Brain microvascular endothelial cell (primary cell): ENCODE measurements around the gene ENKD1.
A peak's percentile ranks its signal among the peaks of the same experiment; 100 is the strongest.

Experiments
- DNase-seq: peaks from one replicate; pipeline ENCODE4 v3.0.0-alpha.2; 2020
- H3K27ac ChIP-seq: fragments of 250-450 bp; sonication (Bioruptor Pico); 2 replicates; pipeline ENCODE4 v1.5.1; 2020; ENCODE audit warnings: mild to moderate bottlenecking, moderate library complexity
- H3K27me3 ChIP-seq: fragments of 250-450 bp; sonication (Bioruptor Pico); replicated peaks from 2 replicates; pipeline ENCODE4 v1.5.1; 2020; ENCODE audit warnings: mild to moderate bottlenecking
- H3K36me3 ChIP-seq: fragments of 250-450 bp; sonication (Bioruptor Pico); replicated peaks from 2 replicates; pipeline ENCODE4 v1.5.1; 2020; ENCODE audit warnings: mild to moderate bottlenecking
- H3K4me3 ChIP-seq: 2 replicates; pipeline ENCODE4 v1.5.1; 2011; ENCODE audit warnings: low read depth, mild to moderate bottlenecking, control low read depth, low read length, moderate library complexity
- CTCF ChIP-seq: IDR thresholded peaks from 2 replicates; pipeline ENCODE4 v1.5.1; 2011; ENCODE audit warnings: low read depth, mild to moderate bottlenecking, moderate library complexity, low read length, control low read depth, inconsistent platforms; ENCODE audit errors: missing control alignments
- in situ Hi-C: cut with HindIII; loops from 2 replicates; pipeline ENCODE4 v1.10.0; 2017; ENCODE audit warnings: low sequenced_read_pairs, low pct_ligation_motif_present

ENKD1 gene

DNA sequence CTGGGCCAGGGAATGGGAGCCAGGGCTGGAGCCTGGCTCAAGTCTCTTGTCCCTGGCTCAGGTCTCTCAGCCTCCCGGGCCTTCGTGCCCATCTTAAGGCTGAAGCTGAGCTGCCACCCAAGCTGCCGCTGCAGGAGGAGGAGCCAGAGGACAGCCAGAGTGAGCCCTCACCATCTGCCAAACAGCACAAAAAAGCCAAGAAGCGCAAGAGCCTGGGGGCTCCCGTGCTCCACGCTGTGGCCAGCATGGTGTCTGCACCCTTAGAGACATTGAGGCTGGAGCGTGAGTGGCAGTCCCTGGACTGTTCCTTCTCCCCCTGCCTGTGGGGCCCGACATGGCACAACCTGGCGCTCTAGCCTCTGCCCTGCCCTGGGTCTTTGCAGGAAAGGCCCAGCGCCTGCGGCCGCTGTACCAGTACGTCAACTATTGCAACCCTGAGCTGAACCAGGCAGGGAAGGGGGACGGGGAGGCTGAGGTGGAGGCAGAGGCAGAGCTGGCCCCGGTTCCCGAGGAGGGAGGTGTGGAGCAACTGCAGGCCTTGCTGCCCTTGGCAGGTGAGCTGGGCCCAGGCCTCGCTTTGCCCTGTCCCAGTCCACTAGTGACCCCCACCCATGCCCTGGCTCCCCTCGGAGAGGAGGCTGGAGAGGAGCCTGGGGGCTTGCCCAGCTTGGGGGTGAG lies 1.4 kb upstream of the ENKD1 start:
- peak; percentile 88 for DNase-seq
- in situ Hi-C loops, result no loop called here
- H3K27me3 ChIP-seq, result no peaks in the 10 kb centered on the region
- no peaks in the 10 kb centered on the region for H3K36me3 ChIP-seq
- peak; percentile 97 for TF ChIP-seq CTCF
- no peak overlapping the region for H3K27ac ChIP-seq
- peak overlapping the region; percentile 66 for H3K4me3 ChIP-seq

DNA sequence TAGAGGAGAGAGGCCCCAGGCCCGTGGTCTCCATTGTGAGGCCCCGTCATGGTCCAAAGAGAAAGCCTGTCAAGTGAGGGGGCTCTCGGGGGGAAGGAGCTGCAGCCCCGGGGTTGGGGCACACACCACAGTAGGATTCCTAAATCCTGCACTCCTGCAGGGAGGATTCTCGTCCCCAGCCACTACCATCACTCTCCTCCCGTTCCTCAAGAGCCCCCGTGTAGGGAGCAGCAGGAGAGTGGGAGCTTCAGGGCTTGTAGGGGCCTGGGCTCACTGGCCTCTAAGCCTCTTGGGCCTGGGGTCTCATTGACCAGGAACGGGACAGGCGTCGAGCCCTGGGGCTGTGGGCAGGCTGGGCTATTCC lies 885 bp upstream of the ENKD1 start:
- Histone ChIP-seq H3K27me3 (no peaks in the 10 kb centered on the region), H3K27ac (no peak overlapping the region), H3K36me3 (no peaks in the 10 kb centered on the region), H3K4me3 (peak overlapping the region; percentile 66)
- in situ Hi-C loops, result no loop called here
- TF ChIP-seq CTCF, result no peak
- no peak for DNase-seq

DNA sequence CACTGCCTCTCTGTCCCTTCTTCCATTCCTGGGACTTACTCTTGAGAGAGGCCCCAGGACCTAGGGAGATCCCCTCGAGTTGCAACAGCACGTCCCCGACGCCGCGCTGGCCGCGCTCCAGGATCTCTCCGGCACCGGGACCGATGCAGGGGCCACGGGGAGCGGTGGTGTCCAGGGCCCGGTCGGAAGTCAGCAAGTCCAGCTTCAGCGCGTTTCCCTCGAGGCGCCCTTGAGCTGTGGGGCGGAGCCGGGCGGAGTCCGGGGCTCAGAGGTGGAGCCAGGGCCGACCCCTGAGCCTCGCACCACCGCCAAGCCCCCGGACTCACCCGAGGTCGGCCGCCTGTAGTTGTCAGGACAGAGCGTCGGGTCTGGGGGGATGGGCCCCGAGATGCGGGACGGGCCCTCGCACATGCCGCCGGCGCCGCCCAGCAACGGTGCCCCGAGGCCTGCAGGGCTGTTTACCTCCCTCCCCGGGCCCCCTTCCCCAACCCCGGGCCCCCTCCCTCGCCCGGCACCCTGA lies 458 bp downstream of the ENKD1 start:
- Histone ChIP-seq H3K4me3 (peak overlapping the region; percentile 66), H3K27ac (no peak overlapping the region), H3K36me3 (no peaks in the 10 kb centered on the region), H3K27me3 (no peaks in the 10 kb centered on the region)
- no peak for DNase-seq
- in situ Hi-C loops, result no loop called here
- no peak for TF ChIP-seq CTCF

- DNase-seq, result no peak
- in situ Hi-C loops, result no loop called here
- Histone ChIP-seq H3K27me3 (no peaks in the 10 kb centered on the region), H3K36me3 (no peaks in the 10 kb centered on the region), H3K27ac (no peak overlapping the region), H3K4me3 (peak overlapping the region; percentile 66)
- no peak for TF ChIP-seq CTCF
Measured at GRCh38 chr16:67665598-67665997, 952 bp downstream of the ENKD1 start.

DNA sequence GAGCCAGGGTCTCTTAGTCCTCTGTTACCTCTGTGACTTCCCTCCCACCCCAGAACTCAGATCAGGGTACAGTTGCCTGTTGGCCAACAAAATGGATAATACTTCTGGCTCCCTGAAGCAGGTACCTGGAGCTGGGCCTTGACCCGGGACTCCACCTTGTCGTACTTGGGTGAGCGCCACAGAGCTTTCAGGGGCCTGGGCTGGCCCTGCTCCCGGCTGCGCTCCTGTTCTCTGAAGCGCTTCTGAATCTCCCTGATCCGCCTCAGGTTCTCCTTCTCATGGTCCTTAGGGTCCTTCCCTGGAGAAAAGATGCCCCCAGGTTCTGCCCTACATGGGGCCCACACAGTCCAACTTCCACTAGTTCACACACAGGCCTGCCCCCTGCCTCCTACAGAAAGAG lies 1.7 kb downstream of the ENKD1 start:
- in situ Hi-C loops, result no loop called here
- H3K36me3 ChIP-seq, result no peaks in the 10 kb centered on the region
- H3K4me3 ChIP-seq, result no peak overlapping the region
- no peaks in the 10 kb centered on the region for H3K27me3 ChIP-seq
- DNase-seq, result no peak
- no peak overlapping the region for H3K27ac ChIP-seq
- no peak for TF ChIP-seq CTCF

- TF ChIP-seq CTCF, result no peak
Measured at GRCh38 chr16:67664258-67664657, 2.3 kb downstream of the ENKD1 start.

More at GRCh38 chr16:67664258-67664657, 2.3 kb downstream of the ENKD1 start:
- Histone ChIP-seq H3K36me3 (no peaks in the 10 kb centered on the region), H3K27ac (no peak overlapping the region), H3K4me3 (no peak overlapping the region), H3K27me3 (no peaks in the 10 kb centered on the region)
- in situ Hi-C loops, result no loop called here
- DNase-seq, result no peak
